IPS-18a (cell line): ENCODE data around the gene HOXA3.

Experiments
- H3K27ac ChIP-seq: one replicate; pipeline ENCODE4 v1.5.1; 2013; ENCODE audit warnings: low read length
- H3K27me3 ChIP-seq: one replicate; pipeline ENCODE4 v1.6.1; 2013; ENCODE audit warnings: mild to moderate bottlenecking, low read length; ENCODE audit not compliant: control insufficient read depth, insufficient read depth
- H3K36me3 ChIP-seq: one replicate; pipeline ENCODE4 v1.6.1; 2013; ENCODE audit warnings: low read depth, low read length; ENCODE audit not compliant: control insufficient read depth
- H3K4me1 ChIP-seq: one replicate; pipeline ENCODE4 v1.6.1; 2013; ENCODE audit warnings: low read depth, low read length; ENCODE audit not compliant: control insufficient read depth
- H3K4me3 ChIP-seq: one replicate; pipeline ENCODE4 v1.5.1; 2013; ENCODE audit warnings: low read length
- H3K9ac ChIP-seq: one replicate; pipeline ENCODE4 v1.6.1; 2013; ENCODE audit warnings: mild to moderate bottlenecking, low read length, moderate library complexity
- H3K9me3 ChIP-seq: one replicate; pipeline ENCODE4 v1.6.1; 2013; ENCODE audit warnings: low read depth, low read length; ENCODE audit not compliant: control insufficient read depth

Gene HOXA3

GRCh38 chr7:27159266-27160144, 7.1 kb upstream of the HOXA3 start:
- Histone ChIP-seq H3K27me3 (peaks cover 100% of the 10 kb centered on the region), H3K4me3 (no peak overlapping the region), H3K9ac (no peak overlapping the region), H3K36me3 (no peaks in the 10 kb centered on the region), H3K27ac (no peak overlapping the region), H3K4me1 (peaks cover 3% of the 10 kb centered on the region), H3K9me3 (no peaks in the 10 kb centered on the region)

- Histone ChIP-seq H3K27ac (no peak overlapping the region), H3K9ac (no peak overlapping the region), H3K36me3 (no peaks in the 10 kb centered on the region), H3K27me3 (peaks cover 100% of the 10 kb centered on the region), H3K9me3 (no peaks in the 10 kb centered on the region), H3K4me3 (no peak overlapping the region), H3K4me1 (peaks cover 3% of the 10 kb centered on the region)
Measured at GRCh38 chr7:27158436-27159265, 6.3 kb upstream of the HOXA3 start.

GRCh38 chr7:27157702-27158431, 5.5 kb upstream of the HOXA3 start:
- Histone ChIP-seq H3K27ac (no peak overlapping the region), H3K36me3 (no peaks in the 10 kb centered on the region), H3K9ac (no peak overlapping the region), H3K4me3 (no peak overlapping the region), H3K9me3 (no peaks in the 10 kb centered on the region), H3K4me1 (peaks cover 3% of the 10 kb centered on the region), H3K27me3 (peaks cover 100% of the 10 kb centered on the region)

GRCh38 chr7:27156916-27157701, 4.7 kb upstream of the HOXA3 start:
- no peak overlapping the region for H3K9ac ChIP-seq
- H3K36me3 ChIP-seq: no peaks in the 10 kb centered on the region
- peaks cover 100% of the 10 kb centered on the region for H3K27me3 ChIP-seq
- H3K27ac ChIP-seq: no peak overlapping the region
- H3K9me3 ChIP-seq: no peaks in the 10 kb centered on the region
- no peak overlapping the region for H3K4me3 ChIP-seq
- H3K4me1 ChIP-seq: peaks cover 3% of the 10 kb centered on the region

- Histone ChIP-seq H3K9me3 (no peaks in the 10 kb centered on the region), H3K9ac (no peak within 1 kb of the TSS), H3K36me3 (no peaks in the 10 kb centered on the region), H3K27me3 (peaks cover 100% of the 10 kb centered on the region), H3K4me1 (peaks cover 3% of the 10 kb centered on the region), H3K4me3 (peak within 1 kb of the TSS; percentile 51), H3K27ac (no peak within 1 kb of the TSS)
Measured at GRCh38 chr7:27156508-27156898, 4.1 kb upstream of the HOXA3 start, which contains the start of gene HOXA7. Gene HOXA7, minus strand, starts transcription at chr7:27156675. Its CDS starts 130 bp downstream, at chr7:27156545.

- peaks cover 3% of the 10 kb centered on the region for H3K4me1 ChIP-seq
- H3K36me3 ChIP-seq: no peaks in the 10 kb centered on the region
- no peaks in the 10 kb centered on the region for H3K9me3 ChIP-seq
- H3K27ac ChIP-seq: no peak overlapping the region
- peak overlapping the region; percentile 51 for H3K4me3 ChIP-seq
- no peak overlapping the region for H3K9ac ChIP-seq
- H3K27me3 ChIP-seq: peaks cover 100% of the 10 kb centered on the region
Measured at GRCh38 chr7:27155816-27156507, 3.6 kb upstream of the HOXA3 start.

GRCh38 chr7:27154901-27155815, 2.8 kb upstream of the HOXA3 start:
- Histone ChIP-seq H3K36me3 (no peaks in the 10 kb centered on the region), H3K27ac (no peak overlapping the region), H3K9ac (no peak overlapping the region), H3K4me1 (peaks cover 3% of the 10 kb centered on the region), H3K9me3 (no peaks in the 10 kb centered on the region), H3K4me3 (no peak overlapping the region), H3K27me3 (peaks cover 100% of the 10 kb centered on the region)

- Histone ChIP-seq H3K27me3 (peaks cover 100% of the 10 kb centered on the region), H3K9ac (no peak overlapping the region), H3K4me3 (no peak overlapping the region), H3K9me3 (no peaks in the 10 kb centered on the region), H3K4me1 (peaks cover 3% of the 10 kb centered on the region), H3K27ac (no peak overlapping the region), H3K36me3 (no peaks in the 10 kb centered on the region)
Measured at GRCh38 chr7:27154369-27154768, 2.0 kb upstream of the HOXA3 start.

- H3K9ac ChIP-seq: no peak overlapping the region
- H3K27ac ChIP-seq: no peak overlapping the region
- peaks cover 3% of the 10 kb centered on the region for H3K4me1 ChIP-seq
- H3K36me3 ChIP-seq: no peaks in the 10 kb centered on the region
- peaks cover 100% of the 10 kb centered on the region for H3K27me3 ChIP-seq
- H3K4me3 ChIP-seq: no peak overlapping the region
- H3K9me3 ChIP-seq: no peaks in the 10 kb centered on the region
Measured at GRCh38 chr7:27153526-27153925, 1.1 kb upstream of the HOXA3 start.
